Endothelial cell of umbilical vein (primary cell): ENCODE data around the gene HPCAL4. TPM values are rescaled to one million over a fixed set of nuclear protein-coding genes. Genes with fewer than 3 reads are reported as not detected.

Source experiments
- BruUV-seq: library from RNA; stranded (reverse); fragments of 400-500 nt; replicated peaks from 2 replicates; lab custom pipeline; 2021; lab: Mats Ljungman, UMichigan
- CTCF ChIA-PET: fragments of 300-600, 350-600 bp; sonication (Branson Sonifier 250); formaldehyde crosslinking; loops from one replicate; lab custom pipeline; 2021; ENCODE audit warnings: antibody characterized with exemption, inconsistent platforms; lab: Charles Lee
- POLR2A ChIA-PET: fragments of 300-600, 350-600 bp; sonication (Branson Sonifier 250); formaldehyde crosslinking; loops from one replicate; lab custom pipeline; 2021; ENCODE audit warnings: antibody characterized with exemption, inconsistent platforms; lab: Charles Lee
- DNase-seq: peaks from one replicate; pipeline ENCODE4 v3.0.0-alpha.2; 2011; ENCODE audit warnings: low read depth, low spot score
- FAIRE-seq: peaks from 2 replicates; lab custom pipeline; 2011; peaks lifted over from hg19 to GRCh38; lab: Jason Lieb, UNC
- H2AFZ ChIP-seq: 2 replicates; pipeline ENCODE4 v1.6.0; 2012; ENCODE audit warnings: low read depth, low read length, control low read depth, inconsistent platforms
- H3K27ac ChIP-seq: 2 replicates; pipeline ENCODE4 v1.5.1; 2011; ENCODE audit warnings: low read depth, mild to moderate bottlenecking, control low read depth, low read length, moderate library complexity; ENCODE audit not compliant: insufficient read depth
- H3K27me3 ChIP-seq, 2 experiments: 2 replicates each; pipeline versions ENCODE4 v1.6.0 to v1.6.1; 2011; ENCODE audit warnings: low read length in 2 of 2, mixed read lengths in 1 of 2; ENCODE audit not compliant: control insufficient read depth in 2 of 2, insufficient read depth in 2 of 2
- H3K36me3 ChIP-seq, 2 experiments: 2 replicates in 1 of 2; 3 replicates in 1 of 2; pipeline ENCODE4 v1.5.1; 2011; ENCODE audit warnings: low read length in 2 of 2, mild to moderate bottlenecking in 1 of 2, moderate library complexity in 1 of 2; ENCODE audit not compliant: control insufficient read depth in 2 of 2, insufficient read depth in 2 of 2; ENCODE audit errors: extremely low read depth in 1 of 2
- H3K4me1 ChIP-seq: 3 replicates; pipeline ENCODE4 v1.5.1; 2011; ENCODE audit warnings: mild to moderate bottlenecking, low read length; ENCODE audit not compliant: control insufficient read depth, insufficient read depth; ENCODE audit errors: extremely low read depth
- H3K4me2 ChIP-seq: 2 replicates; pipeline ENCODE4 v1.6.1; 2011; ENCODE audit warnings: low read length, control low read depth, mixed read lengths; ENCODE audit not compliant: insufficient read depth
- H3K4me3 ChIP-seq, 3 experiments: fragments of 200-600 bp in 1 of 3; sonication (generic), shearing (Covaris generic) in 1 of 3; replicated peaks in 1 of 3; 2 replicates each; pipeline ENCODE4 v1.5.1; 2011 to 2016; ENCODE audit warnings: control low read depth in 3 of 3, low read length in 3 of 3, mild to moderate bottlenecking in 2 of 3, inconsistent platforms in 1 of 3, low read depth in 1 of 3, moderate library complexity in 1 of 3; ENCODE audit not compliant: insufficient read depth in 1 of 3
- H3K79me2 ChIP-seq: 2 replicates; pipeline ENCODE4 v1.6.0; 2012; ENCODE audit warnings: low read length, inconsistent platforms; ENCODE audit not compliant: control insufficient read depth, insufficient read depth
- H3K9ac ChIP-seq: replicated peaks from 2 replicates; pipeline ENCODE3; 2011; ENCODE audit warnings: low read length, control low read depth; ENCODE audit not compliant: insufficient read depth; ENCODE audit errors: extremely low read depth
- H3K9me1 ChIP-seq: replicated peaks from 3 replicates; pipeline ENCODE4 v1.6.0; 2011; ENCODE audit warnings: mild to moderate bottlenecking, low read length; ENCODE audit not compliant: control insufficient read depth, insufficient read depth; ENCODE audit errors: extremely low read depth
- H3K9me3 ChIP-seq: replicated peaks from 2 replicates; pipeline ENCODE4 v1.5.1; 2012; ENCODE audit warnings: low read length, inconsistent platforms; ENCODE audit not compliant: control insufficient read depth, insufficient read depth
- H4K20me1 ChIP-seq: replicated peaks from 2 replicates; pipeline ENCODE3; 2011; ENCODE audit warnings: mild to moderate bottlenecking, low read length; ENCODE audit not compliant: control insufficient read depth, insufficient read depth; ENCODE audit errors: extremely low read depth
- CTCF ChIP-seq, 2 donors: IDR thresholded peaks; 1 replicate in 1 of 2; 2 replicates in 1 of 2; pipeline ENCODE4 v1.5.1; 2011; ENCODE audit warnings: low read length in 2 of 2, mild to moderate bottlenecking in 2 of 2, moderate library complexity in 2 of 2, control low read depth in 1 of 2, inconsistent platforms in 1 of 2, low read depth in 1 of 2; ENCODE audit not compliant: insufficient read depth in 1 of 2; ENCODE audit errors: extremely low read depth in 1 of 2
- EZH2 ChIP-seq: IDR thresholded peaks from 2 replicates; pipeline ENCODE4 v1.6.1; 2012; ENCODE audit warnings: borderline replicate concordance, low read depth, mild to moderate bottlenecking, moderate library complexity, low read length, inconsistent platforms; ENCODE audit not compliant: severe bottlenecking
- FOS ChIP-seq: IDR thresholded peaks from 2 replicates; pipeline ENCODE4 v1.6.1; 2011; ENCODE audit warnings: mild to moderate bottlenecking, low read length, moderate library complexity, borderline replicate concordance; ENCODE audit not compliant: insufficient read depth
- GATA2 ChIP-seq: IDR thresholded peaks from 2 replicates; pipeline ENCODE4 v1.7.0; 2011; ENCODE audit warnings: low read depth, mild to moderate bottlenecking, moderate library complexity, mixed read lengths, low read length; ENCODE audit not compliant: insufficient read length, insufficient read depth
- POLR2AphosphoS5 ChIP-seq: IDR thresholded peaks from 2 replicates; pipeline ENCODE4 v1.6.1; 2012; ENCODE audit warnings: low read depth, mild to moderate bottlenecking, control low read depth, low read length, moderate library complexity; ENCODE audit not compliant: insufficient read depth
- dilution Hi-C: fragments of 300-500 bp; cut with MboI; formaldehyde crosslinking; loops from one replicate; pipeline ENCODE4 v1.15.0; 2019; ENCODE audit warnings: low sequenced_read_pairs; ENCODE audit not compliant: extremely low pct_ligation_motif_present
- intact Hi-C: fragments of 100-400 bp; cut with micrococcal nuclease; formaldehyde crosslinking; loops from one replicate; pipeline ENCODE4 v1.10.0; 2022
- polyA plus RNA-seq, 4 experiments: library from polyadenylated mRNA; depleted of rRNA in 3 of 4; stranded (reverse) in 3 of 4; unstranded in 1 of 4; fragments of >200 nt; gene quantifications; 2 replicates each; pipeline versions ENCODE4 v1.2.1 to v1.2.3, GENCODE V29; 2011 to 2012; ENCODE audit warnings: missing spikeins in 1 of 4
- total RNA-seq: library from RNA; stranded (reverse); gene quantifications from 2 replicates; pipeline ENCODE4 v1.2.3, GENCODE V29; 2021

The HPCAL4 gene
- total and polyA plus RNA-seq, 2 donors (not counting 3 experiments of a cell fraction or from before 2014, with no cell fraction given): not detected

- POLR2A ChIA-PET: interaction anchor here (0.8 kb wide), 1 partner anchor 13 kb away, joined by 4 read pairs; no protein-coding TSS in a partner anchor
- Histone ChIP-seq H3K79me2 (no peaks in the 10 kb centered on the region), H3K9ac (no peak overlapping the region), H3K27me3 (peaks cover 10 to 14% of the 10 kb centered on the region in 2 experiments), H3K4me2 (no peak overlapping the region), H3K4me3 (no peak overlapping the region), H2AFZ (peak overlapping the region; percentile 72), H3K27ac (no peak overlapping the region), H3K9me1 (no peaks in the 10 kb centered on the region), H4K20me1 (no peaks in the 10 kb centered on the region), H3K36me3 (no peaks in the 10 kb centered on the region), H3K4me1 (no peaks in the 10 kb centered on the region), H3K9me3 (no peaks in the 10 kb centered on the region)
- dilution Hi-C loops: no loop called here
- TF ChIP-seq POLR2AphosphoS5 (no peak), FOS (no peak), EZH2 (no peak), CTCF (IDR thresholded peaks at IDR 0.05; ENCODE audit: extremely low read depth in 1 of 2, insufficient read depth in 1 of 2, low read depth in 1 of 2, low read length in 2 of 2) (peak; percentile 82 to 89), GATA2 (no peak)
- FAIRE-seq: peak; percentile 88
- intact Hi-C loops: loop anchor here (1.0 kb wide), 1 partner anchor 52 kb away; no protein-coding TSS in a partner anchor
- peak; percentile 37 for DNase-seq
- CTCF ChIA-PET: interaction anchor here (0.6 to 9.7 kb wide), 37 partner anchors 8 to 559 kb away, joined by 3 to 440 read pairs (median 4); partner anchors contain the start of genes HPCAL4, NT5C1A and PABPC4
- no TSS peak for BruUV-seq
These were observed 33.2 kb downstream of the HPCAL4 start for GRCh38 chr1:39657923-39658485.
